ENCODE measurements around the gene MAN2B2.

The MAN2B2 gene

DNA sequence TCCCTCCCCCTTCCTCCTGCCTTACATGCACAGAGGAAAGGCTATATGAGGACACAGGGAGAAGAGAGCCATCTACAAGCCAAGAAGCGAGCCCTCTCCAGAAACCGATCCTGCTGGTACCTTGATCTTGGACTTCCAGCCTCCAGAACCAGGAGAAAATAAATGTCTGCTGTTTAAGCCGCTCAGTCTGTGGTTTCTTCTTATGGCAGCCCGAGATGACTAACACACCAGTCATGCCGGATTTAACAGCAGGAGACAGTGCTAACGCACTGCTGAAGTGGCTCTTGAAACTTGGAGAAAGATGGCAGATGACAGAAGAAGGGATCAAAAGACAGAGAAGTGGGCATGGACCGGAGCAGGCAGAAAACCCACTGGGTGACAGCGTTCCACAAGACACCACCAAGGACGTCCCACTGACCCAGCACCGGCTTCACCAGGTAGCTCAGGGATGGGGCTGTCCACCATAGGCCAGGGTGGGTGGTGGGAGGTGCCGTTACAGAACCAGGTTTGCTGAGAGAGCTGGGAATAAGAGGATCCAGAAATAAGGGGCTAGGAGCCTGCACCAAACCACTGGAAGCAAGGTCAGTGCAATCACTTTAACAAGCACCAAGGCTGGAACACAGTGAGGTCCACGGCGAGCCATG, 6.2 kb upstream of the MAN2B2 start:
- no peak for DNase-seq

DNA sequence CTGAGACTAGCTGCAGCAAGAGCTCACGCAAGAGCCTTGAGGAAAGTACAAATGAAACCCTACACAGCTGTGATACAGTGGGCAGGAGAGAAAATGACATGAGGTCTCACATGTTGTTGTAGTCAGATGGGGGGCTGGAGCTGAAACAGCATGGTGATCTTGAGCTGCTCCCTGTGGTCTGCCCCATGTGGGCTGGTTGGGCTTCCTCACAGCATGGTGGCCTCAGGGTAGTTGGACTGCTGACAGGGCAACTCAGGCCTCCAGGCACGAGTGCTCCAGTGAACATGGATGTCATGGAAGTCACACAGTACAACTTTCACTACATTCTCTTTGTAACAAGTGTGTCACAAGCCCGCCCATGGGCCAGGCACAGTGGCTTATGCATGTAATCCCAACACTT, 3.4 kb upstream of the MAN2B2 start:
- DNase-seq, result no peak

DNA sequence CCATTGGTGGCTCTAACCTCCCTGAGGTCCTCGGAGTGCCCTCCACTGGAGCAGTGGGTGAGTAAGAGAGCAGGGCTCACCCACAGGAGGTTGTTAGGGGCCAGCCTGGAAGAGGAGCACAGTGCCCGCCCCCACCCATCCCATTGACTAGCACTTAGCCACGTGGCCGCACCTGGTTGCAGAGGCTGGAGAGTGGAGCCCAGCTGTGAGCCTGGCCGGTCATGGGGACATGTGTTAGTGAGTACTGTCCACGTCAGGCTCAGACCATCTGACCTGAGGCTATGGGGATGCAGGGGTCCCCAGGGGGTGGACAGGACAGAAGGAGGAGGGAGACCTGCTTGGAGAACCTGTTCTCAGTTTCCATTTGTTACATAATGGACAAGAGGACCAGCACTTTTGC, 1.4 kb upstream of the MAN2B2 start:
- no peak for DNase-seq

DNA sequence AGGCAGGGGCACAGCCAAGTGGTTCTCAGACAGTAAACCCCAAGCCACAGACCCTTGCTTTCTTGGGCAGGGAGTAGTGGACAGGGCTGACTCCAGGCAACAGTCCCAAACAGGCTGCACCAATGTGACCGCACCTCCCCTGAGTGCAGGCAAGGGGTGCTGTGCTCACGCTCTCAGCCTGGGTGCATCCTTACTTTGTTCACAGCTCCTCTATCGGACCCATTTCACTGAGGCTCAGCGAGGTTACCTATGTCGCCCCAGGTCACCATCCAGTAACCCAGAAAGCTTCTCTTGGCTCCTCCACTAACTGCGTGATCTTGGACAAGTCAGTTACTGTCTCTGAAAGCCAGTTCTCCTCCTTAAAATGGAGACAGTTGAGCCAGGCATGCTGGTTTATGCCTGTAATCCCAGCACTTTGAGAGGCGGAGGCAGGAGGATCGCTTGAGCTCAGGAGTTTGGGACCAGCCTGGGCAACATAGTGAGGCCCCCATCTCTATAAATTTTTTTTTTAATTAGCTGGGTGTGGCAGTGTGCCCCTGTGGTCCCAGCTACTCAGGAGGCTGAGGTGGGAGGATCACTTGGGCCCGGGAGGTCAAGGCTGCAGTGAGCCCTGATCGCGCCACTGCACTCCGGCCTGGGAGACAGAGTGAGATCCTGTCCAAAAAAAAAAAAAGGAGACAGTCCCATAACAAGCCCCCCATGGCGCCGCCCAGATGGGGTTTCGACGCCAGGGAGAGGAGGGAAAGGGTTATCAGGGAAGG, 823 bp upstream of the MAN2B2 start:
- no peak for DNase-seq

DNA sequence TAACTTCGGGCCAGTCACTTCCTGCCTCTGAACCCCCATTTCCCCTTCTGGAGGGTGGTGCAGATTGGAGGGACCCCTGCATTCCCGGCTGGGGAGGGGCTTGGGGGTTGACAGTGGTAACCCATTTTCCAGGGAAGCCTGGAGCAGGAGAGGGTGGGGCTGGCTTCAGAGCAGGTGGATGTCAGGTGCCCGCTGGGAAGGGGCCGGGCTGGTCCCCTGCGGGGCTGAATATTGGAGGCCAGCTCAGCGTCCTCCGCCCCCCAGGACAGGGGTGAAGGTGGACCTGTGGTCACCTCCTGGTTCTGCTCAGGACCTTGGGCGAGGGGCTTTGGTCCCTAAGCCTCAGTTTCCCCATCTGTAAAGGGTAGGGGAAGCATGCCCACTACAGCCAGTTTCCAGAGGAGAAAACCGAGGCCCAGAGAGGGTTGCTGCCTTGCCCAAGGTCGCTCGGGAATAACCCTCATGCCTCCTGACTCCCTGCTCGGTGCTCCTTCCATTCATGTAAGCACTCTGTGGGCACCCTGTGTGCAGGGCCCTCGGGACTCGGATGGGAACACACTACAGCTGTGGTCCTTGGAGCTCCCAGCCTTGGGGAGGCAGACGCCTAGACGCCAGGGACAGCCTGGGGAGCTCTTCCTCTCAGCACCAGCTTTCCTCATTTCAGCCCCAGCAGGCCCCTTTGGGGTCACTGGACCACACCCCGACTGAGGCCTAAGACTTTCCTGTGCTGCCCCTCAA, 683 bp downstream of the MAN2B2 start:
- no peak for DNase-seq

DNA sequence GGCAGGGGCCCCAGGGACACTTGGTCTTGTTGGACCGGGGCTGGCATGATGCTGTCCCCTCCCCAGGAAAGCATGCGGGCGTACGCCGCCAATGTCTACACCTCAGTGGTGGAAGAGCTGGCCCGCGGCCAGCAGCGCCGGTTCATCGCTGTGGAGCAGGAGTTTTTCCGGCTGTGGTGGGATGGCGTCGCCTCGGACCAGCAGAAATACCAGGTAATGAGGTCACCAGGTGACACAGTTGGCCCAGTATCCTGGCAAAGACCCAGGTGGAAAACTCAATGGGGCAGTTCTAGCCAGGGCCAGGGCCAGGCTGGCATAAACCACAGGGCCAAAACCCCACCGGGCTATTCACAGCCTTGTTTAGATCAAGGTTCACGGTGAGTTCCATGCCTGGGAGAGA, 1.5 kb downstream of the MAN2B2 start:
- no peak for DNase-seq

DNA sequence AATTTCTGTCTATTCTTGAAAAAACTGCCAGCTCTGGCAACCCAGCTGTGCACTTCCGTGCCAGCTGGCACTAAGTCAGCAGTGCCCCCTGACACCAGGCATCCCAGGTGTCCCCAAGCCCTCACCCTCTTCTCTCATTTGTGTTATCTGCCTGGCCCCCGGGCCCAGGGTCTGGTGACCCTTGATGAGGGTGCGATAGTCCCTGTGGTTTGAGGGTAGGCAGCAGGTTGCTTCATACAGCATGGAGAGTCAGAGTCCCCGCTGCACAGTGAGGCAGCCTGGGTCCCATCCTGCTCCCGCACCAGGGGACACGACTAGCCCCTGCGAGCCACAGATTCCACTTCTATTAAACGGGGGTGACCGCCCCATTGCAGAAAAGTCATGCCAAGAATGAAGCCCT, 1.9 kb downstream of the MAN2B2 start:
- DNase-seq, result no peak

DNA sequence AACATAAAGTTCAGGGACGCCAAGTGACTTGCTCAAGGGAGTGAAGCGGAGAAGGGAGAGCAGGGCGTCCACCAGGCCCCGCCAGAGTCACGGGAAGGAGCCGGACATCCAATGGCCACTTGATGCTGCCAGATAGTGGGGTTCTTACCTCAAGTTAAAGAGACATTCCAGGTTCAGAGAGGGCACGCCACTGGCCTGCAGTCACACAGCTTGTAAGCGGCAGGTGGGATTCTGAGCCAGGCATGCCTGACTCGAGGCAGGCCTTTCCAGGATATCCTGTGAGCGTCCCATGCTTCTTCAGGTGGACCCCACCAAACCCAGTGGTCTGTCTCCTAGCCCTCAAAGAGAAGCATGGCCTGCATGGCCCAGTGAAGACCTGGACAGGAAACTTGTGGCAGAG, 2.4 kb downstream of the MAN2B2 start:
- no peak for DNase-seq

DNA sequence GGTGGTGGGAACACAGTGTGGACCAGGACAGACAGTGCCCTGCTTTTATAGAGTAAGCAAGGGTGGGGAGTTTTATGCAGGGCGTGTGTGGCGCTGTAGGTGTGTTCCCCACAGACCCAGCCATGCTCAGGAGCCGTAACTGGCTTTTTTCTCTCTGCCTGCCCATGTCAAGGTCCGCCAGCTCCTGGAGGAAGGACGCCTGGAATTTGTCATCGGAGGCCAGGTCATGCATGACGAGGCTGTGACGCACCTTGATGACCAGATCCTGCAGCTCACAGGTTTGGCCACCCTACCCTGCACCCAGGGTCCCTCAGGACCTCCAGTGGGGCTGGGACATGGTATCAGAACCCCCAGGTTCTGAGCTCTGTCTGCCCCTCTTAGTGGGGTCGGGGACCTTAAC, 3.2 kb downstream of the MAN2B2 start:
- DNase-seq, result no peak

DNA sequence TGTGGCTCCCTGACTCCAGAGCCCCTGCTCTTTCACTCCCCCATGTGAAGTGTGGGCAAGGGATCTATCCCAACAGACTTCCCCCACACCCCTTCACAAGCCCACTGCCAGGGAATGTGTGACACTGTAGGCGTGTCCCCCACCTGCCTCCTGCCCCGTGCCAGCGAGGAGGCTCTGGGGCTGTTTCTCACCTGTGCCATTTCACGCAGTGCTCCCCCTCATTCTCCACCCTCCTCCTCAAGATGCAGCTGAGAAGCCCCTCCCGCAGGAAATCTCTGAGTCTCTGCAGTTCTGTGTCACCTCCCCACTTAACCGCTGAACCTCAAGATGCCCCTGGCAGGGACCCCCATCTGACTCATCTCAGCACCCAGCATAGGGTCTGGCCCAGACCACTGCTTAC, 5.4 kb downstream of the MAN2B2 start:
- DNase-seq, result no peak

DNA sequence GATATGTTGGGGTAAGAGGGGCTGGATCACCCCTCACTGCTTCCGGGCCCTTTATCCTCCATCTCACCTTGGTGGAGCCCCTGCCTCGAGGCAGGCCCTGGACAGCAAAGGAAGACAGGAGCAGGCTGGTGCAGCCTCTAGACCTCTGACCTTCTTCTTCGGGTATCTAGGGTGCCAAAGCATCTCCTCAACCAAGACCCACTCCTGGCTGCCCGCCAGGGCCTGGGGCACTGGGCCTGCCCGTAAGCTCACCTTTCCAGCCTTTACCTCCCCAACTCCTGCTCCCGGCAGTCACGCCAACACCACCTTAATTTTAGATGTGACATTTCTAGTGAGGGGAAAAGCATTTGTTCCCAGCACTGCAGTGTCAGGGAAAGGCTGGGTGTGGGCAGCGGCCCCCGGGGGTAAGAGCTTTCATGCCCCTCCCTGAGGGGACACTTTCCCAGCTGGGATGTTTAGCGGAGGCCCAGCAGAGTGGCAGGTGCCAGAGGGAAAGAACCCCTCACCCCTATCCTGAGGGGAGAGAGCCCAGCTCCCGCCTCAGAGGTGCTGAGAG, 6.7 kb downstream of the MAN2B2 start:
- no peak for DNase-seq

DNA sequence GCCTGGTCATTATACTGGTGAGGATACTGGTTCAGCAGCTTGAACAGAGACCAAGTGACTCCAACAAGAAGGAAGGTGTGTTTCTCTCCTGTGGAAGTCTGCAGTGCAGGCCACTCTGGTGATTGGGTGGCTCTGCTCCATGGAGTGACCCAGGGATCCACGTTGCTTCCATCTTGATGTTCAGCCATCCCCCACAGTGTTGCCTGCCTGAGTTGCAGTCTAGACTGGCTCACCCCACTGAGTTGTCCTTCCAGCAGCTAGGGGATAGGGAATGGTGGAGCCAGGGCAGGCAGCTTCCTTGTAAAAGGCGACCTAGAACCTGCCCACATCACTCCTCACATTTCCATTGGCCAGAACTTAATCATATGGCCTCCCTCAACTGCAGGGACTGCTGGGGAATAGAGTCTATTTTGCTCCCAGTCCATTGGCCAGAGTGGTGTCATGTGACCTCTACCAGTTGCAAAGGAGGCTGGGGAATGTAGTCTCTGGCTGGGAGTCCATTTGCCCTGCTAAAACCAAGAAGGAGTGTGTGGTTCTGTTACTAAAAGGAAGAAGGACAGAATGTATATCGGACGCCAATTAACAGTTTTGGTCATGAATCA, 8.0 kb downstream of the MAN2B2 start:
- DNase-seq, result no peak

DNA sequence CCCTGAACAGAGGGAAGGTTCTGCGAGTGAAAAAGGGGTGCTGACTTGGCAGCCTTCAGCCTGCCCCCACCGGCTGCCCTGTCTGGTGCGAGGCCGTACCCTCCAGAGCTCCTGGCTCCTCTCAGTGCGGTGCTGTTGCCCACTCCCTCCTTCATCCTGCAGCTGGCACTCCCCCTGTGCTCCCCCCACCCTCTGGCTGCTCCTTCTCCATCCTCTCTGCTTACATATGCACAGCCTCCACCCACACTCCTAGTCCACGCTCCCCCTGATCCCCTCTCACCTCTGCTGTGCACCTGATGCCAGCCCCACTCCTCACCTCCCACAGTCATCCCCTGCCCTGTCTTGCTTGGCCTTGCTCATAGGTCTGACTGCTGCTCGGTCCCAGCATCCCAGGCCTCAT, 9.9 kb downstream of the MAN2B2 start:
- no peak for DNase-seq

DNA sequence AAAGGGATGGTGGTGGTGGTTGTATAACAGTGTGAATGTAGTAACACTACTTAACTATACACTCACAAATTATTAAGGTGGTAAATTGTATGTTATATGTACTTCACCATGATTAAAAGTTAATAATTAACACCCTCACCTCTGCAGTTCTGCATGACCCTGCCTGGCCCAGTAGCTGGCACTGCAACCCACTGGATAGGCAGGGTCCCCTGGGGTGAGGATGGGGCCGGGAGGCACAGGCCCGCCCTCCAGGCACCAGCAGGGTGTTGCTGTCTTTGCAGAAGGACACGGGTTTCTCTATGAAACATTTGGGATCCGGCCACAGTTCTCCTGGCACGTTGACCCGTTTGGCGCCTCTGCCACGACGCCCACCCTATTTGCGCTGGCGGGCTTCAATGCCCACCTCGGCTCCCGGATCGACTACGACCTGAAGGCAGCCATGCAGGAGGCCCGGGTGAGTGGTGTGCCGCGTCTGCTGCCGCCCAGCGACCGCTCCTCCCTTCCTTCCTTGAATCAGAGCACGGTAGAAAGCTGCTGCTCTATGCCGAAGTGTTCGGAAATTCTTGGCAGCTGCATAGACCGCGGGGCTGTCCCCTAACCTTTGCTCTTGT, 11.8 kb downstream of the MAN2B2 start:
- DNase-seq, result no peak

DNA sequence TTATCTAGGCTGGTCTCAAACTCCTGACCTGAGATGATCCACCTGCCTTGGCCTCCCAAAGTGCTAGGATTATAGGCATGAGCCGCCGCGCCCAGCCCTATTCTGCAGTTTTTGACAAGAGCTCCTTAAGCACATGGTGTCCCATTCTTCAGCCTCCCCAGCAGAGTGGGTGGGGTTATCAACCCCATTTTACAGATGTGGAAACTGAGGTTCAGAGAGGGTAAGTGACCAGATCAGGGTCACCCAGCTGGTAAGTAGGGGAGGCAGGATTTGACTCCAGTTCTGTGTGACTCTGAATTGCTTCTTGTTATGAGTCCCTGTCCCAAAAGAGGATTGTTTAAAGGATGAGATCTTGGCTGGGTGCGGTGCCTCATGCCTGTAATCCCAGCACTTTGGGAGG, 14.5 kb downstream of the MAN2B2 start:
- no peak for DNase-seq

DNA sequence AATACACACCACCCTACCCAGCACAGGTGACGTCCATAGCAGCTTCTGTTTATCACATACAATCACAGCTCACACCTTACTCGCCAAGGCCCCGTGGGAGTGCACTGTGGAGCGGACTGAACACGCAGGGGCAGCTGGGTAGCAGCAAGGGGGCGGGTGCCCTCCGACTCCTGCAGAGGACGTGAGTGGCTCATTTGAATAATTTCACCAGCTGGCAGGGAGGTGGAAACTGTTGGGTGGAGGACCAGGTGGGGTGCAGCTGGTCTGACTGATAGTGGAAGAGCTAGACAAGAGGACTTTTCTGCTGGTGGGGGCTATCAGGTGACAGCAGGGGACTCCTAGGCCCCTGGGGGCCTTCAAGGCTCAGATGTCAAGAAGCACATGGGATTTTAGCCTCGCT, 16.3 kb downstream of the MAN2B2 start:
- peak; percentile 19 to 62 for DNase-seq

DNA sequence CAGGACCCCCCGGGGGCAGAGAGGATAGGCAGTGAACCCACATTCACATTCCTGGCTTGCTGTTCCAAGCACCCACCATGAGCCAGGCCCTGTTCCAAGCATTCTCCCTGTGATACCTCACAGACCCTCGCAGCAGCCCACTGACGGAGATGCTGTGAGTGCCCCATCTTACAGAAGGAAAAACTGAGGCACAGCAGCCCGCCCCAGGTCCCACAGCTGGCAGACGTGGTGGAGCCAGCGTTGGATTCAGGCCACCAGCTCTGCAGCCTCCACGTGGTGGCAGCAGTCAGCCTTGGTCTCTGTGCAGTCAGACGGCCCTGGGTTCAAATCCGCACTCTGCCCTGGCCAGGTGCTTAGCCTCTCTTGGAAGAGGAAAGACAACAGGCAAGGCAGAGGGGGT, 16.8 kb downstream of the MAN2B2 start:
- no peak for DNase-seq

DNA sequence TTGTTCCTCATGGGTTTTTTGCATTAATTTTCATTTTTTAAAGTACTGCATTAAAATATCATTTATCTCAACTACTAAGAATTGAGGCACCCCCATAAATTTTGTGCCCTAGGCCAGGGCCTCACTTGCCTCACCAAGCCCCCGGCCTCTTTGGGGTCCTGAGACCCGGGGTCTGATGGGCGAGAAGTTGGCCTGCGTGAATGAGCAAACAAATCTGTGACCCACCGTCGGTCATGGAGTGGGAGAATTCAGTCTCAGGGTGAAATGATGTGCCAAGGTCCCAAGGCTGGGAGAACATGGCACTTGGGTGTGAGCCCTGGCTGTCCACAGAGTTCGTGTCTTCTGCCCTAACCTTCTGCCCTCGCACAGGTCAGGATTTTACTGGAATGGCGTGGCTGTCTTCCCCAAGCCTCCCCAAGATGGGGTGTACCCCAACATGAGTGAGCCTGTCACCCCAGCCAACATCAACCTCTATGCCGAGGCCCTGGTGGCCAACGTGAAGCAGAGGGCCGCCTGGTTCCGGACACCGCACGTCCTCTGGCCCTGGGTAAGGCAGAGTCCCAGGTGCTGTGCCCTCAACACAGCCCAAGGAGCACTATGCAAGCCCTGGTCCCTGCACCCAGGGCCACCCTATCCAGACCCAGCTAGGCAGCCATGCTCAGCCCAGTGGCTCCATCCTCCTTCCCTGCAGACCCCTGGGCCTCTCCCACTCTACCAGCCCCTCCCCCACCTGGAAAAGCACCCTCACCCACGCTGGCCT, 18.0 kb downstream of the MAN2B2 start:
- DNase-seq, result no peak

DNA sequence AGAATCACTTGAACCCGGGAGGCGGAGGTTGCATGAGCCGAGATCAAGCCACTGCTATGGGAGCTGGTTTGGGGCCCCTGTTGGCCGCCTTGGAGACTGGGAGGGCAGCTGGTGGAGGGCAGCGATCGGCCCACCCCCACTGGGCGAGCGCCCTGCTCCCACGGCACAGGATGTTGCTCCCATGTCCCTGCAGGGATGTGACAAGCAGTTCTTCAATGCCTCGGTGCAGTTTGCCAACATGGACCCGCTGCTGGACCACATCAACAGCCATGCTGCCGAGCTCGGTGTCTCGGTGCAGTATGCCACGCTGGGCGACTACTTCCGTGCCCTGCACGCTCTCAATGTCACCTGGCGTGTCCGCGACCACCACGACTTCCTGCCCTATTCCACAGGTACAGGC, 19.4 kb downstream of the MAN2B2 start:
- DNase-seq, result no peak

DNA sequence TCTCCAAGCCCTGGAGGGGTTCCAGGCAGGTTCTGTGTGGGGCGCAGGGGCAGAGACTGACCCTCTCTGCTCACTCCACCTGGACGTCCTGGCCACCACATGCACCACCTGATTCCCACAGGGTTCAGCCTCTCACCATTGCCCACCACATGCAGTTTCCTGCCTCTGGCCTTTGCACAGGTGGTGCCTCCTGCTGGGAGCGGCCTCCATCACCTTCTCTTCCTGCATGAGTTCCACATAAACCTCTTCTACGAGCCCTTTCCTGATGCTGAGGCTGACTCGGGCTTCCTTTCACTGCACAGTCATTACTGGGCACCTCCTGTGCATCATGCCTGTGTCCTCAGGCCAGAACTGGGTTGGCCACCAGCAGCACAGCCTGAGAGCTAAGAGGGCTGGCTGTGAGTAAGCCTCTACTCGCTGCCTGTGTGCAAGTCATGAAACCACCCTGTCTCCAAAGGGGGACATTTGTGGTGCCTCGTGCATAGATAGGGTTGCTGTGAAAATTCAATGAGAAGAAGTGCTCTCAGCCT, 19.9 kb downstream of the MAN2B2 start:
- DNase-seq, result no peak

DNA sequence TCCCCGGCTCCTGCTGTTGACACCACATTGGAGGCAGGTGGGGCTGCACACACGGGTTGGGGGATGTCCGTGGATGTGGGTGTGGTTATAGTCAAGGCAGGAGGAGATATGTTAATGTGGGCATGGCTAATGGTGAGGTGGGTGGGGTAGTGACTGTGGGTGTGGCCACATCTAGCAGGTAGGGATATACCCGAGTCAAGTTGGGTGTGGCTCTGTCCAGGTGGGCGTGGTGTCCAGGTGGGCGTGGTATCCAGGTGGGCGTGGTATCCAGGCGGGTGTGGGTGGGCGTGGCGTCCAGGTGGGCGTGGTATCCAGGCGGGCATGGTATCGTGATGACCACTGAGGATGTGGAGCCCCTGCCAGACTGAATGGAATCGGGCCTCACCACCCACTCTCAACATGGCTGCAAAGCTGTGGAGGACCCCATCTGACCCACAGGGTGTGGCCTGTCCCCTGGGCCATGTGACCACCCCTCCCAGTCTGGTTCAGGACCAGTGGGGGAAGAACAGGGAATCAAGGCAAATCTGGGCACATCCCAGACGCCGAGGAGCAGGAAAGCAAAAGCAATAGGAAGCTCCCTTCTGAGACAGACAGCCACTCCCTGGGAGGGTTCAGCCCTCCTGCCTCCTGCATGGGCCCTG, 21.0 kb downstream of the MAN2B2 start:
- no peak for DNase-seq

All from NCI-H187 (cell line).